DMS153 treated with DMSO at 0.1 percent for 48 hours (cell line): ENCODE data around the gene PHC2.
"Not testable (repeated sequence)": the region's sequence is repeated elsewhere in the genome, so short reads cannot be mapped to it uniquely, and the experiment has no call there.

Source experiments
- DNase-seq: peaks from one replicate; lab custom pipeline; 2025; ENCODE audit not compliant: unreplicated experiment; lab: John Stamatoyannopoulos, UW

Gene PHC2

DNA sequence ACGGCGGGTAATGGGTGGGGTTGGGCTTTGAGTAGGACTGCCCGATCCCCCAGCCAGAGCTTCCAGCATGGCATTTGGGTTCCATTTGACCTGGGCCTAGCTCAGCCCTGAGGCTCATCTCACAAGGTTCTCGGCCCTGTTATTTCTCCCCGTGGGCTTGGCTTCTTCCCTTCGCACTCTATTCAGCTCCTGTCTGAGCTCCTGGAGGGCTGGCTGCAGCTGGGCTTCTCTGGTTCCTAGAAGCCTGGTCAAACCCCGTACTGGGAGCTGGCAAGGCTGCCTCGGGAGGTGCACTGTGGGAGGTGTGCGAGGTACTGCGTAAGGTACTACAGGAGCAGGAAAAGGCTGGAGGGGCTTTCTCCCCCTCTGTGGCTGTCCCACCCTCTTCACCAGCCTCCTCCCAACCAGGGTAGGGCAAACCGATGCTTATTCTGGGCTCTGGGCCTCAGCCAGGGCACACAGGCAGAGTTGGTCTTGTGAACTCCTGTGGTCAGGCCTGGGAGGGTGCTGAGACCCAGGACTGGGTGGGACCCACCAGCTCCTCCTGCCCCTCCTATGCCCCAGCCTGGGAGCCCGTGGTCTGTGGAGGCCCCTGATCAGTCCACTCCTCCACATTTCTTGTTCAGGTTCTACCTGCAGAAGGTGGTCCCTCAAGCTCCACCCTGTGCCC is 110.8 kb downstream of the PHC2 start:
- DNase-seq: no peak

DNA sequence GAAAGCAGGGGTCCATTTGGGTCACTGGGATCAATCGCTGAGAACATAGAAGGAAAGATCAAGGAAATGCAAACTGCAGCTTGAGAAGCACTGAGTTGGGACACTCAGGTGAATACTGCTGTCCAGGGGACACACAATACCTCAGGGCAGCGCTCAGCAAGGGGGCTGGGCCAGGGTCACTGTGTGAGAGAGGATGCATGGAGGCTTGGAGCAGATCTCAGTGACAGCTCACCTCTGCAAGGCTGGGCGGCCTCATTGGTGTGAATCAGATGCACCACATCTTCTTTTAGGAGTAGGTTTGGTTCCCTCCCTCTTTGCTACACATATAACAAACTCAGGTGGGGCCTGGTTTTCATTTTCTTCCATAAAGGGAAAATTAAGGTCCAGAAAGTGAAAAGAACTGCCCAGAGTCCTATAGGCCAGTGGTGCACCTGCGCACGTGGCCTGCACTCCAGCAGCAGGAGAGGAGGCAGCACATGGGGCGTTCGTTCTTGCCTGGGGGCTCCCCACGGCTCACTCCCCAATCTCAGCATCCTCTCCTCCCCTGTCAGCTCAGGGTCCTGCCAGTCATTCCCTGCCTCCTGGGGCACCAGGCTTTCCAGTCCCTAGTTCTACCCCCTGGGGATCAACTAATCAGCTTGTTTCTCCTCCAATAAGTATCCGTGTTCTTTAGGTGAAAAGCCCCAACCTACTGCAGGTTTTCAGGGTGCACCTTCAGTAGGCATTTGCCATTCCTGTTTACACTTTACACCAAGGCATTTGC is 111.5 kb downstream of the PHC2 start:
- DNase-seq: no peak

DNA sequence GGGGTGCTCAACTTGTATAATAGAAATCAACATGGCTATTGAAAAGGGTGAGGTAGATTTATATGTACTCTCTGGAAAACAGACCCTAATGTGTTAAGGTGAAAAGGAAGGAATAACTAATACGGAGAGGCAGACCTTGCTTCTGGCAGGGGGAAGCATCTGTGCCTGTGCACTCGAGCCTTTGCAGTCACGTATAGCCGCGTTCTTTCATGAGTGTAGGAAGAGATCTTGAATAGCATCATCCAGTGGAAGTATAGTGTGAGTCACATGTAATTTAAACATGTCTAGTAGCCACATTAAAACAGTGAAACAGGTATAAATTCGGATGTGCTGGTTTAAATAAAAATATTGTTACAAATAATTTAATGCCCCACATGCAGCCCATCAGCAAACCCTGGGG is 112.9 kb downstream of the PHC2 start:
- DNase-seq: no peak

GRCh38 chr1:33317354-33317753 is 113.5 kb downstream of the PHC2 start:
- no peak for DNase-seq

GRCh38 chr1:33316601-33317000 is 114.3 kb downstream of the PHC2 start:
- DNase-seq: no peak

DNA sequence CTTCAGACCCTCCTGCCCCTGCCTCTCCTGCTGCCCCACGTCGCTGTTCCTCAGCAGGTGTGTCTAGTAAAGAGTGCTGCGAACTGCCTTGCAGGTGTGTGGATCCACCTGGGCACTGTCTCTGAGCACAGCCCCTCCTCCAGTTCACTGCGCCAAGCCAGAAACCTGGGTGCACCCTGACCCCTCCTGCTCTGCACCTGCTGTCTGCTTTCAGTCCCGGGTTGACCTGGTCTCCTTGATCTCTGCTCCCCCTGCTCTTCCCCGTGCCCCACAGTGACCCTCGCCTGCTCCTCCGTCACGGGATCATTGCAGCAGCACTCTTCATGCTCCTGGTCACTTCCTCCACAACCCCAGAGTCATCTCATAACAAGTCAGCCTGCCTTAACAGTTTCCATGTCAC is 116.5 kb downstream of the PHC2 start:
- no peak for DNase-seq

- DNase-seq: no peak
Observed at GRCh38 chr1:33312413-33312749, 118.5 kb downstream of the PHC2 start.

- no peak for DNase-seq
Observed at GRCh38 chr1:33311706-33312412, 119.0 kb downstream of the PHC2 start.

DNA sequence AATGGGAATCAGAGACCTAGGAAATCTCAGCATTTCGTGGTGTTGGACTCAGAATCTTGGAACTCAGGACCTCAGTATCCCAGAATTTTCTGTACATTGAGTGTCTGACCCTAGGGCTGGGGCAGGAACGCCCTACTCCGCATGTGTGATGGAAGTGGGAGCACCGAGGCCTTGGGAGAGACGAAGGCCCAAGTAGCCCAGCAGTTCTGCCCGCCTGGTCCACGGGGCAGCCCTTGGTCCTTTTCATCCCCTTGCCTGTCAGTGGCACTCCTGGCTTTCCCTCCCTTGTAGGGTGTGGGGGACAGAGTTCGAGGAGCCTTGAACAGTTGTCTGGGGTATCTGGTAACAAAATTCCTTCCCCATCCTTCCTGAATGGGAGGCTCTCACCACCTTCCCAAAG is 120.2 kb downstream of the PHC2 start:
- DNase-seq: no peak

DNA sequence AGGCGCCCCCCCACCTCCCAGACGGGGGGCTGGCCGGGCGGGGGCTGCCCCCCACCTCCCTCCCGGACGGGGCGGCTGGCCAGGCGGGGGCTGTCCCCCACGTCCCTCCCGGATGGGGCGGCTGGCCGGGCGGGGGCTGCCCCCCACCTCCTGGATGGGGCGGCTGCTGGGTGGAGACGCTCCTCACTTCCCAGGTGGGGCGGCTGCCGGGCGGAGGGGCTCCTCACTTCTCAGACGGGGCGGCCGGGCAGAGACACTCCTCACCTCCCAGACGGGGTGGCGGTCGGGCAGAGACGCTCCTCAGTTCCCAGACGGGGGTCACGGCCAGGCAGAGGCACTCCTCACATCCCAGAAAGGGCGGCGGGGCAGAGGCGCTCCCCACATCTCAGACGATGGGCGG is 121.5 kb downstream of the PHC2 start:
- DNase-seq: not testable (repeated sequence)

GRCh38 chr1:33307494-33307864 is 123.4 kb downstream of the PHC2 start:
- no peak for DNase-seq

- no peak for DNase-seq
Observed at GRCh38 chr1:33306653-33307493, 124.0 kb downstream of the PHC2 start.

- DNase-seq: no peak
Observed at GRCh38 chr1:33305816-33306652, 124.9 kb downstream of the PHC2 start.

GRCh38 chr1:33305016-33305415 is 125.9 kb downstream of the PHC2 start:
- no peak for DNase-seq

DNA sequence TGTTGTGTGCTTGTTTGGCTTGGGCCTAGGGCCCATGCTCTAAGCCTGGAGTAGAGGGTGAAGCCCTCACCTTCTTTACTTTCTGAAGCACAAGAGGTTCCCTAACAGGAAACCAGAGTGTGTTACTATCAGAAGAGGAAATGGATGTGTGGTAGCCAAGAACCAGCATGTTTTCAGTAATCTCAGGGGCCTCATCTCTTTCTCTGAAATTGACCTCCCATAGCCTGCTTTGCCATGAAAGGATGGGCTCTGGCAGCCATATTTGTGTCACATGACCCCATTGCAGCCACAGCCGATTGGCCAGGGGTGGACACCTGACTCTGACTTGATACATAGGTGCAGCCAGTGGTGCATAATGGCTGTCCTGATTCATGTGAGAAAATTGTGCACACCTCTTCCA is 128.6 kb downstream of the PHC2 start:
- DNase-seq: no peak

GRCh38 chr1:33301273-33301984 is 129.5 kb downstream of the PHC2 start:
- no peak for DNase-seq

DNA sequence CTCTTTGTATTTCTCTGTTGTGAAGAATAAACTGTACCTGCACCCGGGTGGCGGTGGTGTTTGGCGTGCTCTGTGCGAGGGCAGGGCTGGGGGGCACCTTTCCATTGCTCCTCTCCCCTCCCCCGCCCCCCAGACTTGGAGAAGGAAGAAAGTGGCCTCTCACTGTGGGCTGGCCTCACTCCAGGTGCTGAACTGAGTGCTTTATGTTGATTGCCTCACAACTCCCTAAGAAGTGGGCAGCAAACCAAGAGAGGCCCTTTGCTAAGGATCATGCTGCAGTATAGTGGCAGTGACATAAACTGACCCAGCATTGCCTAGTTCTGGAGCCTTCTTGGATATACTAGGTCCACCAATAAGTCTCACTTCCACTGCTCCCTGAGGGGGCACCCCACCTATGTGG is 130.2 kb downstream of the PHC2 start:
- DNase-seq: no peak

GRCh38 chr1:33299461-33300155 is 131.3 kb downstream of the PHC2 start:
- DNase-seq: no peak

- DNase-seq: no peak
Observed at GRCh38 chr1:33298623-33299277, 132.1 kb downstream of the PHC2 start.
